ENCODE data around the gene CDK8.

GRCh38 chr13:26380930-26381329 is 127.0 kb downstream of the CDK8 start:
- TF ChIP-seq CTCF (IDR thresholded peaks at IDR 0.05): no peak
- TF ChIP-seq POLR2A (IDR thresholded peaks at IDR 0.05; ENCODE audit: low read depth): no peak

Measured in esophagus muscularis mucosa (tissue), 3 donors.